HCT116 (cell line): Measurements from ENCODE around the gene HDAC1. TPM values are rescaled to one million over a fixed set of nuclear protein-coding genes. Genes with fewer than 3 reads are reported as not detected.
"Not testable (repeated sequence)": the region's sequence is repeated elsewhere in the genome, so short reads cannot be mapped to it uniquely, and the experiment has no call there.

Experiments
- ATAC-seq: fragments of 200-7000 bp; cut with Tn5 transposase; 2 replicates; pipeline ENCODE4 v1.9.1; 2020; ENCODE audit warnings: mild to moderate bottlenecking, moderate library complexity
- BruUV-seq: library from RNA; stranded (reverse); fragments of 400-500 nt; replicated peaks from 2 replicates; lab custom pipeline; 2021; lab: Mats Ljungman, UMichigan
- CTCF ChIA-PET: fragments of 300-600 bp; sonication (Branson Sonifier 250); formaldehyde crosslinking; loops from one replicate; lab custom pipeline; 2021; ENCODE audit warnings: antibody characterized with exemption; lab: Charles Lee
- POLR2A ChIA-PET: fragments of 300-600, 350-600 bp; sonication (Branson Sonifier 250); formaldehyde crosslinking; loops from one replicate; lab custom pipeline; 2021; ENCODE audit warnings: antibody characterized with exemption; lab: Charles Lee
- RAD21 ChIA-PET, 2 experiments: fragments of 300-600 bp; sonication (Branson Sonifier 250); formaldehyde crosslinking; loops; one replicate each; lab custom pipeline; 2023; ENCODE audit warnings: low total read pairs in 2 of 2; ENCODE audit not compliant: uncharacterized antibody in 2 of 2, unreplicated experiment in 2 of 2, low non-redundant PET in 1 of 2; lab: Charles Lee
- DNase-seq: peaks from one replicate; pipeline ENCODE4 v3.0.0-alpha.2; 2010; ENCODE audit warnings: low read depth, low spot score
- H2AFZ ChIP-seq: fragments of 200-600 bp; shearing (Covaris generic), sonication (generic); 2 replicates; pipeline ENCODE4 v1.6.1; 2017; ENCODE audit warnings: low read depth, mixed run types, mixed read lengths, antibody characterized with exemption, low read length; ENCODE audit not compliant: poor library complexity, severe bottlenecking
- H3K27ac ChIP-seq: 2 replicates; pipeline ENCODE4 v1.5.1; 2012; ENCODE audit warnings: low read depth, low read length
- H3K27me3 ChIP-seq: fragments of 200-600 bp; sonication (generic); 2 replicates; pipeline ENCODE4 v1.6.1; 2016; ENCODE audit warnings: mixed run types, low read length, mixed read lengths; ENCODE audit not compliant: insufficient read depth
- H3K36me3 ChIP-seq, 2 experiments: fragments of 200-500 bp in 1 of 2; fragments of 200-600 bp in 1 of 2; sonication (Bioruptor generic) in 1 of 2; sonication (generic) in 1 of 2; 2 replicates each; pipeline versions ENCODE4 v1.5.1 to v1.6.1; 2014 to 2016; ENCODE audit warnings: low read length in 2 of 2, inconsistent platforms in 1 of 2, mixed read lengths in 1 of 2, mixed run types in 1 of 2; ENCODE audit not compliant: insufficient read depth in 2 of 2, control insufficient read depth in 1 of 2
- H3K4me1 ChIP-seq, 2 experiments: fragments of 200-600 bp in 1 of 2; sonication (generic) in 1 of 2; 2 replicates each; pipeline versions ENCODE4 v1.5.1 to v1.6.1; 2012 to 2017; ENCODE audit warnings: low read length in 2 of 2, inconsistent platforms in 1 of 2, mild to moderate bottlenecking in 1 of 2, mixed read lengths in 1 of 2, mixed run types in 1 of 2, moderate library complexity in 1 of 2; ENCODE audit not compliant: insufficient read depth in 2 of 2, control insufficient read depth in 1 of 2
- H3K4me2 ChIP-seq: fragments of 200-600 bp; sonication (generic); 2 replicates; pipeline ENCODE4 v1.6.1; 2017; ENCODE audit warnings: mixed run types, low read length, mixed read lengths
- H3K4me3 ChIP-seq, 2 experiments: fragments of 200-600 bp in 1 of 2; sonication (generic) in 1 of 2; replicated peaks in 1 of 2; 2 replicates each; pipeline ENCODE4 v1.5.1; 2011 to 2016; ENCODE audit warnings: low read length in 2 of 2, control low read depth in 1 of 2, low read depth in 1 of 2, mild to moderate bottlenecking in 1 of 2, mixed read lengths in 1 of 2, mixed run types in 1 of 2
- H3K79me2 ChIP-seq: fragments of 200-600 bp; sonication (generic); 2 replicates; pipeline ENCODE4 v1.6.1; 2017; ENCODE audit warnings: mild to moderate bottlenecking, mixed run types, low read length, moderate library complexity, mixed read lengths; ENCODE audit not compliant: insufficient read depth
- H3K9ac ChIP-seq: fragments of 200-600 bp; sonication (generic); 2 replicates; pipeline ENCODE4 v1.6.1; 2016; ENCODE audit warnings: low read length, mixed read lengths
- H3K9me2 ChIP-seq: fragments of 200-600 bp; sonication (generic), shearing (Covaris generic); 2 replicates; pipeline ENCODE4 v1.6.1; 2017; ENCODE audit warnings: mixed run types, mild to moderate bottlenecking, moderate library complexity; ENCODE audit not compliant: insufficient read depth
- H3K9me3 ChIP-seq, 2 experiments: fragments of 200-500 bp in 1 of 2; fragments of 200-600 bp in 1 of 2; sonication (Bioruptor generic) in 1 of 2; sonication (generic) in 1 of 2; 2 replicates each; pipeline ENCODE4 v1.6.1; 2014 to 2017; ENCODE audit warnings: low read length in 2 of 2, mixed read lengths in 2 of 2, inconsistent platforms in 1 of 2, low read depth in 1 of 2, mild to moderate bottlenecking in 1 of 2, mixed run types in 1 of 2, moderate library complexity in 1 of 2; ENCODE audit not compliant: control insufficient read depth in 1 of 2, insufficient read depth in 1 of 2
- H4K20me1 ChIP-seq: fragments of 200-600 bp; sonication (generic), shearing (Covaris generic); 2 replicates; pipeline ENCODE4 v1.6.1; 2017; ENCODE audit warnings: mixed run types, mild to moderate bottlenecking, moderate library complexity; ENCODE audit not compliant: insufficient read depth
- ATF3 ChIP-seq: IDR thresholded peaks from 2 replicates; pipeline ENCODE4 v1.6.1; 2012
- CBX3 ChIP-seq: IDR thresholded peaks from 2 replicates; pipeline ENCODE4 v1.6.1; 2012; ENCODE audit warnings: low read depth
- CEBPB ChIP-seq: IDR thresholded peaks from 2 replicates; pipeline ENCODE4 v1.6.1; 2012; ENCODE audit warnings: low read depth
- CTCF ChIP-seq, 3 experiments: fragments of 200-600 bp in 1 of 3; sonication (generic) in 1 of 3; IDR thresholded peaks in 2 of 3; conservative IDR thresholded peaks in 1 of 3; 2 replicates each; pipeline ENCODE4 v1.5.1; 2012 to 2017; ENCODE audit warnings: low read depth in 2 of 3, low read length in 2 of 3, antibody characterized with exemption in 1 of 3, borderline replicate concordance in 1 of 3, control low read depth in 1 of 3, mild to moderate bottlenecking in 1 of 3, mixed read lengths in 1 of 3, mixed run types in 1 of 3, moderate library complexity in 1 of 3; ENCODE audit not compliant: insufficient read depth in 1 of 3
- EGR1 ChIP-seq: IDR thresholded peaks from 2 replicates; pipeline ENCODE4 v1.6.1; 2012; ENCODE audit warnings: low read depth
- EZH2 ChIP-seq: fragments of 200-600 bp; sonication (generic); IDR thresholded peaks from 2 replicates; pipeline ENCODE4 v1.6.1; 2017; ENCODE audit warnings: antibody characterized with exemption, mixed run types
- JUND ChIP-seq: IDR thresholded peaks from 2 replicates; pipeline ENCODE4 v1.6.1; 2012
- MAX ChIP-seq: IDR thresholded peaks from 2 replicates; pipeline ENCODE4 v1.6.1; 2012
- POLR2A ChIP-seq: IDR thresholded peaks from 2 replicates; pipeline ENCODE4 v1.7.0; 2011; ENCODE audit warnings: borderline replicate concordance; ENCODE audit not compliant: insufficient read depth, insufficient read length; ENCODE audit errors: extremely low read depth
- POLR2AphosphoS5 ChIP-seq: IDR thresholded peaks from 2 replicates; pipeline ENCODE4 v1.6.1; 2011; ENCODE audit warnings: mild to moderate bottlenecking, low read depth, low read length, moderate library complexity
- SP1 ChIP-seq: IDR thresholded peaks from 2 replicates; pipeline ENCODE4 v1.6.1; 2012; ENCODE audit warnings: low read depth
- SRF ChIP-seq: IDR thresholded peaks from 2 replicates; pipeline ENCODE4 v1.6.1; 2012; ENCODE audit warnings: low read depth
- YY1 ChIP-seq: IDR thresholded peaks from 2 replicates; pipeline ENCODE4 v1.6.1; 2011; ENCODE audit warnings: low read length, low read depth, moderate library complexity, mild to moderate bottlenecking; ENCODE audit not compliant: insufficient replicate concordance; ENCODE audit errors: extremely low read depth
- ZBTB33 ChIP-seq: IDR thresholded peaks from 2 replicates; pipeline ENCODE4 v1.6.1; 2011; ENCODE audit warnings: mild to moderate bottlenecking, low read length, moderate library complexity; ENCODE audit not compliant: insufficient replicate concordance; ENCODE audit errors: extremely low read depth
- ZFX ChIP-seq: fragments of 450-650 bp; IDR thresholded peaks from 2 replicates; pipeline ENCODE4 v1.6.1; 2017
- intact Hi-C: fragments of 100-400 bp; cut with micrococcal nuclease; formaldehyde crosslinking; loops from 2 replicates; pipeline ENCODE4 v1.10.0; 2022
- total RNA-seq: library from RNA; stranded (reverse); gene quantifications from one replicate; pipeline ENCODE4 v1.2.1, GENCODE V29; 2021; ENCODE audit not compliant: unreplicated experiment

HDAC1 gene
- total RNA-seq, 1 experiment from 2014 or later: 232 TPM

- TF ChIP-seq ZBTB33: no peak
- TF ChIP-seq MAX: no peak
- TF ChIP-seq CBX3: no peak
- TF ChIP-seq SRF: no peak
- TF ChIP-seq CEBPB: no peak
- TF ChIP-seq POLR2A: no peak
- TF ChIP-seq CTCF (IDR thresholded peaks at IDR 0.05 in 2 of 3, conservative IDR thresholded peaks at IDR 0.05 in 1 of 3; ENCODE audit: borderline replicate concordance in 1 of 3, insufficient read depth in 1 of 3, low read depth in 2 of 3, low read length in 2 of 3): no peak
- TF ChIP-seq JUND: no peak
- no peak for TF ChIP-seq EZH2
- TF ChIP-seq, all 23 proteins: peak for 0
These were observed 61.5 kb downstream of the HDAC1 start (continued) for GRCh38 chr1:32353431-32353830.

GRCh38 chr1:32353886-32354570 is 62.1 kb downstream of the HDAC1 start:
- no peak overlapping the region for H2AFZ ChIP-seq
- intact Hi-C loops: no loop called here
- ChIA-PET CTCF (no interaction called here), POLR2A (no interaction called here), RAD21 (interaction anchor here in 1 of 2 experiments (0.6 kb wide), 1 partner anchor 827 kb away, joined by 7 read pairs; no protein-coding TSS in a partner anchor)
- TF ChIP-seq ATF3: no peak
- no peak for TF ChIP-seq CBX3
- TF ChIP-seq POLR2A: no peak
- TF ChIP-seq ZFX: no peak
- no peak for TF ChIP-seq POLR2AphosphoS5
- TF ChIP-seq EGR1: no peak
- TF ChIP-seq YY1: no peak
- TF ChIP-seq CEBPB: no peak
- no peak for TF ChIP-seq SP1
- no peak for TF ChIP-seq JUND
- H4K20me1 ChIP-seq: no peaks in the 10 kb centered on the region
- no peak overlapping the region for H3K4me2 ChIP-seq
- no peaks in the 10 kb centered on the region for H3K9me3 ChIP-seq
- H3K9ac ChIP-seq: no peak overlapping the region
- no peaks in the 10 kb centered on the region for H3K27me3 ChIP-seq
- H3K4me1 ChIP-seq: peaks cover 5 to 21% of the 10 kb centered on the region in 2 experiments; a peak in 3 of 4 replicates
- H3K36me3 ChIP-seq: no peaks in the 10 kb centered on the region
- BruUV-seq: no TSS peak
- no peak overlapping the region for H3K4me3 ChIP-seq
- DNase-seq (no peak), ATAC-seq (no peak)
- H3K79me2 ChIP-seq: no peaks in the 10 kb centered on the region
- H3K9me2 ChIP-seq: no peaks in the 10 kb centered on the region
- no peak overlapping the region for H3K27ac ChIP-seq

- intact Hi-C loops, BruUV-seq, H3K79me2 ChIP-seq, H2AFZ ChIP-seq, POLR2A ChIA-PET, H3K36me3 ChIP-seq, H4K20me1 ChIP-seq, H3K4me2 ChIP-seq, CTCF ChIA-PET, H3K27ac ChIP-seq, H3K4me3 ChIP-seq, ATAC-seq, H3K27me3 ChIP-seq, H3K9me2 ChIP-seq, DNase-seq, H3K9ac ChIP-seq, H3K9me3 ChIP-seq, RAD21 ChIA-PET: not testable (repeated sequence)
- peaks cover 5 to 17% of the 10 kb centered on the region in 2 experiments; a peak in 3 of 4 replicates for H3K4me1 ChIP-seq
These were observed 63.9 kb downstream of the HDAC1 start for GRCh38 chr1:32355778-32356177.
